Vagina (tissue), 2 donors: ENCODE measurements around the gene VAV1. TPM values are rescaled to one million over a fixed set of nuclear protein-coding genes. Genes with fewer than 3 reads are reported as not detected.

Source experiments
- DNase-seq, 2 donors: peaks; one replicate each; pipeline ENCODE4 v3.0.0-alpha.2; 2017; ENCODE audit errors: extremely low spot score in 2 of 2
- H3K27ac ChIP-seq: fragments of 200-600 bp; sonication (generic); one replicate; pipeline ENCODE4 v1.5.1; 2019
- H3K27me3 ChIP-seq: fragments of 200-600 bp; sonication (generic); one replicate; pipeline ENCODE4 v1.5.1; 2019
- H3K36me3 ChIP-seq, 2 donors: fragments of 200-600 bp; sonication (generic); one replicate each; pipeline ENCODE4 v1.5.1; 2017 to 2019
- H3K4me1 ChIP-seq: fragments of 200-600 bp; sonication (generic); one replicate; pipeline ENCODE4 v1.5.1; 2019
- H3K4me3 ChIP-seq, 2 donors: fragments of 200-600 bp; sonication (generic); 1 replicate in 1 of 2; 2 replicates in 1 of 2; pipeline ENCODE4 v1.5.1; 2016 to 2019
- H3K9me3 ChIP-seq: fragments of 200-600 bp; sonication (generic); one replicate; pipeline ENCODE4 v1.5.1; 2019
- CTCF ChIP-seq, 3 experiments: fragments of 450-650 bp in 2 of 3; fragments of 200-600 bp in 1 of 3; sonication (generic) in 1 of 3; IDR thresholded peaks; one replicate each; pipeline ENCODE4 v1.5.1; 2017 to 2019; ENCODE audit warnings: antibody characterized with exemption in 3 of 3, mild to moderate bottlenecking in 2 of 3, moderate library complexity in 2 of 3
- POLR2A ChIP-seq, 2 donors: fragments of 450-650 bp; IDR thresholded peaks; one replicate each; pipeline ENCODE4 v1.6.1; 2017; ENCODE audit warnings: antibody characterized with exemption in 2 of 2, mild to moderate bottlenecking in 2 of 2, moderate library complexity in 2 of 2
- POLR2AphosphoS5 ChIP-seq, 2 donors: sonication (generic); formaldehyde crosslinking; IDR thresholded peaks; one replicate each; pipeline ENCODE4 v1.9.0; 2017; ENCODE audit warnings: antibody characterized with exemption in 2 of 2, mild to moderate bottlenecking in 2 of 2, low read depth in 1 of 2; ENCODE audit not compliant: insufficient read depth in 1 of 2
- intact Hi-C: fragments of 100-400 bp; cut with DNase I; formaldehyde crosslinking; loops from one replicate; pipeline ENCODE4 v1.15.1; 2023
- total RNA-seq: library from RNA; depleted of rRNA; stranded (reverse); fragments of >200 nt; gene quantifications from one replicate; pipeline ENCODE4 v1.2.3, GENCODE V29; 2016

VAV1 gene
- total RNA-seq, 1 donor from 2014 or later, result 5.9 TPM

- no peaks in the 10 kb centered on the region for H3K27me3 ChIP-seq
- peaks cover 34% of the 10 kb centered on the region for H3K4me1 ChIP-seq
- no peak for DNase-seq
- TF ChIP-seq POLR2A (IDR thresholded peaks at IDR 0.05) (no peak), CTCF (IDR thresholded peaks at IDR 0.05) (no peak), POLR2AphosphoS5 (IDR thresholded peaks at IDR 0.05; ENCODE audit: insufficient read depth in 1 of 2, low read depth in 1 of 2) (no peak)
- H3K4me3 ChIP-seq, result no peak overlapping the region
- H3K27ac ChIP-seq, result peak overlapping the region; percentile 54
- intact Hi-C loops, result no loop called here
- H3K9me3 ChIP-seq, result no peaks in the 10 kb centered on the region
- peaks cover 0 to 69% of the 10 kb centered on the region in 2 donors for H3K36me3 ChIP-seq
Measured at GRCh38 chr19:6750062-6750461, 22.4 kb upstream of the VAV1 start.

GRCh38 chr19:6751189-6751588 lies 21.3 kb upstream of the VAV1 start:
- TF ChIP-seq POLR2AphosphoS5 (IDR thresholded peaks at IDR 0.05; ENCODE audit: insufficient read depth in 1 of 2, low read depth in 1 of 2) (no peak), CTCF (IDR thresholded peaks at IDR 0.05) (no peak), POLR2A (IDR thresholded peaks at IDR 0.05) (no peak)
- H3K4me3 ChIP-seq, result no peak overlapping the region
- no peak for DNase-seq
- H3K9me3 ChIP-seq, result no peaks in the 10 kb centered on the region
- H3K27ac ChIP-seq, result peak overlapping the region; percentile 54
- no peaks in the 10 kb centered on the region for H3K27me3 ChIP-seq
- intact Hi-C loops, result no loop called here
- peaks cover 26% of the 10 kb centered on the region for H3K4me1 ChIP-seq
- H3K36me3 ChIP-seq, result peaks cover 0 to 62% of the 10 kb centered on the region in 2 donors

GRCh38 chr19:6752256-6753177 lies 20.0 kb upstream of the VAV1 start:
- DNase-seq, result no peak
- Histone ChIP-seq H3K4me3 (peak overlapping the region; percentile 33 to 42), H3K36me3 (peaks cover 0 to 50% of the 10 kb centered on the region in 2 donors), H3K27me3 (no peaks in the 10 kb centered on the region), H3K9me3 (no peaks in the 10 kb centered on the region), H3K4me1 (peaks cover 26% of the 10 kb centered on the region), H3K27ac (peak overlapping the region; percentile 35)
- TF ChIP-seq POLR2A (IDR thresholded peaks at IDR 0.05) (no peak), CTCF (IDR thresholded peaks at IDR 0.05) (no peak), POLR2AphosphoS5 (IDR thresholded peaks at IDR 0.05; ENCODE audit: insufficient read depth in 1 of 2, low read depth in 1 of 2) (no peak)
- intact Hi-C loops, result no loop called here

- H3K36me3 ChIP-seq, result peaks cover 0 to 41% of the 10 kb centered on the region in 2 donors
- no peaks in the 10 kb centered on the region for H3K9me3 ChIP-seq
- no peaks in the 10 kb centered on the region for H3K27me3 ChIP-seq
- DNase-seq, result no peak
- H3K4me1 ChIP-seq, result peaks cover 26% of the 10 kb centered on the region
- intact Hi-C loops, result no loop called here
- TF ChIP-seq POLR2A (IDR thresholded peaks at IDR 0.05), result no peak
- peak in 2 of 3 experiments; percentile 35 to 36 for TF ChIP-seq CTCF (IDR thresholded peaks at IDR 0.05)
- TF ChIP-seq POLR2AphosphoS5 (IDR thresholded peaks at IDR 0.05; ENCODE audit: insufficient read depth in 1 of 2, low read depth in 1 of 2), result peak; percentile 47 to 69
- H3K4me3 ChIP-seq, result peak overlapping the region; percentile 33 to 42
- peak overlapping the region; percentile 35 for H3K27ac ChIP-seq
Measured at GRCh38 chr19:6753178-6754031, 19.1 kb upstream of the VAV1 start.
